GM19397 (cell line): Measurements from ENCODE around the gene FAM204A.

Source experiments
- ATAC-seq: cut with Tn5 transposase; IDR thresholded peaks from one replicate; pipeline ENCODE4 v1.9.1; 2021; ENCODE audit warnings: mild to moderate bottlenecking, moderate library complexity; ENCODE audit not compliant: unreplicated experiment

Gene FAM204A

DNA sequence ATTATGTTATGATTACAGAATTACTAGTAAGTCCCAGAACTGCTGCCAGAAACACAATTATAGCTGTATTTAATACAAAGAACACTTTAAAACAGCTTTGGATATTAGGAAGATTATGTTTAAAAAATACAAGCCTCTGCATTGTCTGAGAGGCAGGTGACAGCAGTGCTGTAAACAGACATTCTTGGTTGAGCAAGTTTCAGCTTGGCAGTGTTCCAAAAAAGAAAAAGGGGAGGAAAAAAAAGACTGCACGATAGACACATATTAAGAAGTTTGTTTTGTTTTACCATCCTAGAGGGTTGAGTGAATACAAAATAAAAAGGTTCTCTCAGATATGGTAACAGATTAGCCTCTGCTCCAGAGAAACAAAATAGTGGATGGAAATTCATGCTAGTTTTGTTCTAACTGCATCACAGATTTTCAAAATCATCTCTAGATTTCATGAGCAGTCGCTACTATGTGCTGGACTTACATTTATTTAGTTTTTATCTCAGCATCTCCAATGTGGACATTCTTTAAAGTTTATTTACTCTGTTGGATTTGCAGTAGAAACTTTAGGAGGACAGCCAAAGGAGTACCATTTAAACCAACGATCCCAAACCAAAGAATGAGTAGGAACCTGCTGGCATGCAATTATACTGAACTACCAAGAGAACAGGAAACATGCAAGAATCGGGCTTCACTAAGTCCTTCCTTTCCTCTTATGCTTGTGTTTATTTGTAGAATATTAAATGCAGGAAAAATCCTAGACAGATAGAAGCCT, 9.0 kb downstream of the FAM204A start:
- no peak for ATAC-seq

DNA sequence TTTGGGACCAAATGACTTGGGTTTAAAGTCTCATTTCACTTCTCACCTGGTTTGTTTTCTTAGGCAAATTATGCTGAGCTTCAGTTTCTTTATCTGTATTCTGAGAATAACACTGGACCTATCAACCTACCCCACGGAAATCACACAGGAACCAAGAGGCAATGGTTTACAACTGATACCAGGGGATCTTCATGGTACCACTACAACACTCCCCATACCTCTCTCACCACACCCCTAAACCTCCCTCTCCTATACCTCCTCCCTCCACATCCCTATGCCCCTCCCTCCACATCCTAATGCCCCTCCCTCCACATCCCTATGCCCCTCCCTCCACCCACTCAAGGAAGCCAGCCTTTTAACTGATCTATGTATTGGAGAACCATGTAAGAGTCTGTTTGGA, 9.9 kb downstream of the FAM204A start:
- peak; percentile 87 for ATAC-seq

- ATAC-seq: no peak
Measured at GRCh38 chr10:118330295-118331076, 11.6 kb downstream of the FAM204A start.

- no peak for ATAC-seq
Measured at GRCh38 chr10:118324140-118324539, 18.0 kb downstream of the FAM204A start.

- ATAC-seq: no peak
Measured at GRCh38 chr10:118321724-118322575, 20.2 kb downstream of the FAM204A start.

GRCh38 chr10:118315629-118316028, 26.5 kb downstream of the FAM204A start:
- no peak for ATAC-seq

DNA sequence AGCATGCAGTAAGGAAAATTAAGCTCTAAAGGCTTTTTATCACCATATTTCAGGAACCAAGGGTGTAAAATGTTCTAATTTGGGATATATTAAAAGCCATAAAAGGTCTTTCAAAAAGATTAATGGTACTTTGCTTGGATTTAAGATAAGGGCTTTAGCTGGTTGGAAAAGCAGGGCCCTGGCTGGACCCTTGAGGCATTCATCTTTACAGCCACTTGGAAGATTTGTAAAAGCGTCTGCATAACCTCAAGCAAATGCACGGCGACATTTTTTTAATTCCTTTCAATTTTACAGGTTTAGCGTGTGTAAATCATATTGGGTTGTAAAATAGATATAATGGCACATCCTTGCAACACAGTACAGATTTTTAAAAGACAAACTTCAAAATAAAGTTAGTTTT, 27.2 kb downstream of the FAM204A start:
- no peak for ATAC-seq

- ATAC-seq: no peak
Measured at GRCh38 chr10:118311505-118311904, 30.6 kb downstream of the FAM204A start.

DNA sequence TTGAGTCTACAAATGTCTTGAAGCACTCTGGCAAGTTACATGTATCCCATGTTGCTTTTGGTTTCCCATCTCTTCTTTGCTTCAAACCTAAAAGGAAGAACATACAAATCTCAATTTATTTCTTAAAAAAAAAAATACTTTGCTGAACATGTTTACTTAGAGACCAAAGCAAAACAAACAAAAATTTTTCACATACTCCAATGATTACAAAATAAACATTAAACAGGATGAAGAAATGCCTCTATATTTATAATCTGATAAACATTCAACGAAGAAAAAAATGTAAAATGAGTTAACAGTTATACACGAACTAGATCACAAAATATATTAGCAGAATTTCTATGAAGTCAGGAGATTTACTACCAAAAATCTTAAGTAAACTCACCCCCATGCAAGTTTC, 31.3 kb downstream of the FAM204A start:
- no peak for ATAC-seq

DNA sequence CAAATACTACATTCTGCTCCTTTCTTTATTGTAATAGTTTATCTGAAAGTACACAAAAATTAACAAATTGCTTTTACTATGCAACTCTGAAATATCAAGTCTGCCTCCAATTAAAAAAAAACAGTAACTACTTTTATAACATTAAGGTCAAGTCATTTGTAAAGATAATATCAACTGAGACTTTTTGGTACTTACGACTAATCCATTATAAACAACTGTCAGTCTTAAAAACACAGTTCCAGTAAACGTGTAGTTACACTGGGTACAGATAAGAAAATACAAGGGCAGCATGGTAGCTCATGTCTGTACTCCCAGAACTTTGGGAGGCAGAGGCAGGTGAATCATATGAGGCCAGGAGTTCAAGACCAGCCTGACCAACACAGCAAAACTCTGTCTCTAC, 32.2 kb downstream of the FAM204A start:
- ATAC-seq: no peak

- ATAC-seq: no peak
Measured at GRCh38 chr10:118308664-118309063, 33.5 kb downstream of the FAM204A start.

GRCh38 chr10:118307859-118308258, 34.3 kb downstream of the FAM204A start:
- no peak for ATAC-seq

- no peak for ATAC-seq
Measured at GRCh38 chr10:118307220-118307619, 34.9 kb downstream of the FAM204A start.

DNA sequence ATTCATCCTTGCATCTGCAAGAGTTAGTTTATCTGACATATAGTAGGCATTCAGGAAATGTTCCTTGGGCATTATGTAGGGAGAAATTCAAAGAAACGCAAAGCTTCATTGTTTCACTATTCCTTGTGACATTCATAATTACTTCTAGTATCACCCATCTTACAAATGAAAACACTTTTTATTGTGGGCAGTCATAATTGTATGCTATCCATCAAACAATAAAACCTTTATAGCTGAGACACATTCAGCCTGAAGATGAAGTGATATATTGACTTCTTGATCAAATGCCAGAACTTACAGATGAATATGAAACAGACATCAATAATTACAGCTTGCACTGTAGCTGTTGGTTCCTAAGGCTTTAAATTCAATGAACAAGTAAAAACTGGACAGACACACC, 36.4 kb downstream of the FAM204A start:
- ATAC-seq: no peak

GRCh38 chr10:118304521-118304920, 37.6 kb downstream of the FAM204A start:
- no peak for ATAC-seq

DNA sequence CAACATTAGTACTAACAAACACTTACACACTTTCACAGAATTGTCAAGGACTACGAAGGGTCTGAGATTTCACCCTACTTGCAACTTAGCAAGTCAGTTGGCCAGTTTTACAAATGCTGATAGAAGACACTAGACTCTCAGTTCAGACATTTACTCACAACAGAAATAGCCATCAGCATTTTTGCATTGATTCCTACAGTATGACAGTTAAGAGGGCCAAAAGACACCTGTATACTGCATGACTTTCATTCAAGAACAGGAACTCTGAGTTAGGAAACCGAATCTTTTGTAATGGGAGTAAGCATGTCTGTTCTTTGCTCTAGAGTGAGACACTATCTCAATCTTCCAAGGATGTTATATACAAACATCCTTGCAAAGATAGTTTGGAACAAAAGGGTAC, 40.9 kb downstream of the FAM204A start:
- ATAC-seq: no peak

- no peak for ATAC-seq
Measured at GRCh38 chr10:118300320-118300719, 41.8 kb downstream of the FAM204A start.

DNA sequence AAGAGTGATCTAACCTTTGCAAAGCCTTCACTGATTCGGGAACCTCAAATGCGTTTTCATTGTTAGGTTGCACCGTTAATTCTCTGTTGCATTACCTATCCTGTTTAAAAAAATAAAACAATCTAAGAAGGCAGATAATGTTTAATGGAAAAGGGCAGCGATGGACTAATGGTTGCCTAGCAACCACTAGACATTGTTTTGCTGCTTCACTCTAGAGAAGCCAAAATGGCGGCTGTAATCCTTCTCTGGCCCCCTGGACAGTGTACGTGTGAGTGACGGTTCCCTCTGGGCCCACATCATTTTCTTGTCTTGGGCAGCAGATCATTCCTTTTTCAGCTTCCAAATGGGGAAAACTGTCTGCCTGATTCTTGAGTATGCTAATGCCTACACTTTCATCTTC, 43.3 kb downstream of the FAM204A start:
- ATAC-seq: no peak

DNA sequence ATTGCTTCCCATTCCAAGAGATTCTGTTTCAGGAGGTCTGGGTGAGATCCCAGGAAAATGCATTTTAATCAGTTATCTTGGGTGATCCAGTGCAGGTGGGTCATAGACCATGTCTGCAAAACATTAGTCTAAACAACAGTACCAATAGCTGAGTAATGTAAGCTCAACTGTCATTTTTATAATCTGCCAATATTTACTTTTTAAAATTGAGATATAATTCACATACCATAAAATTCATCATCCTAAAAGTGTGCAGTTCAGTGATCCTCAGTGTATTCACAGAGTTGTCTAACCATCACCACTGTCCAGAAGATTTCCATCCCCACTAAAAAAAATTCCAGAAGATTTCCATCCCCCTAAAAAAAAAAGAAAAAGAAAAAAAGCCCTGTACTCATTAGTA, 51.0 kb downstream of the FAM204A start:
- no peak for ATAC-seq

DNA sequence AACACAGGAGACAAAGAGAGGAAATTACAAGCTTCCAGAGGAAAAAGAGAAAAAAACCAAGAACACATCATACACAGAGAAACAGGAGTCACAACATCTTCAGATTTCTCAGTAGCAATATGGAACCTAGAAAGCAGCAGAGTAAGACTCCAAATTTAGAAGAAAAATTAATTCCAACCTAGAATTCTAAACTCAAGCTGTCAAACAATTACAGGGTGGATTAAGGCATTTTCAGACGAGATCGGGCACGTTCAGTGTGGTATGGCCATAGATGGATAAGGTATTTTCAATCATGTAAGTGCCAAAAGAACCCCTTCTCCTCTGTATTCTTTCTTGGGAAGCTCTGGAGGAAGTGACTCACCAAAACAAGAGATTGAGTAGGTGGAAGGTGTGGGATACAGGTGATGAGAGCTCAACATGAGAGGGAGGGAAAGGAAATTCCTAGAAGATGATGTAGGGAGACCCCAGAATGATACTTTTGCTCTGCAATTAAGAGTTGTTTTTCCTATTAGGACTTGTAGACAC, 51.6 kb downstream of the FAM204A start:
- ATAC-seq: no peak
